ENCODE results near the gene CALCB. TPM values are rescaled to one million over a fixed set of nuclear protein-coding genes. Genes with fewer than 3 reads are reported as not detected.

Gene CALCB
- total RNA-seq, 1 donor from 2014 or later: 0.58 TPM

GRCh38 chr11:15117751-15118150, 44.4 kb downstream of the CALCB start:
- no peaks in the 10 kb centered on the region for H3K36me3 Mint-ChIP-seq (ENCODE audit: low read depth)
- no peak overlapping the region for H3K4me3 Mint-ChIP-seq
- intact Hi-C loops (cut with micrococcal nuclease): loop anchor here (1.0 to 10.0 kb wide), 3 partner anchors 16 to 1793 kb away; no protein-coding TSS in a partner anchor
- H3K27me3 Mint-ChIP-seq: peaks cover 34% of the 10 kb centered on the region
- peak overlapping the region; percentile 63 for H3K27ac Mint-ChIP-seq
- H3K4me1 Mint-ChIP-seq: peaks cover 41% of the 10 kb centered on the region
- peaks cover 17% of the 10 kb centered on the region for H3K9me3 Mint-ChIP-seq
- DNase-seq: no peak

- Mint-ChIP-seq H3K36me3 (ENCODE audit: low read depth) (no peaks in the 10 kb centered on the region), H3K4me3 (no peak overlapping the region), H3K27me3 (peaks cover 35% of the 10 kb centered on the region), H3K9me3 (peaks cover 18% of the 10 kb centered on the region), H3K4me1 (peaks cover 36% of the 10 kb centered on the region), H3K27ac (peak overlapping the region; percentile 81)
- DNase-seq: peak; percentile 81
- intact Hi-C loops (cut with micrococcal nuclease): loop anchor here (1.0 to 10.0 kb wide), 3 partner anchors 17 to 1794 kb away; no protein-coding TSS in a partner anchor
These were observed 45.0 kb downstream of the CALCB start for GRCh38 chr11:15118431-15118830.

DNA sequence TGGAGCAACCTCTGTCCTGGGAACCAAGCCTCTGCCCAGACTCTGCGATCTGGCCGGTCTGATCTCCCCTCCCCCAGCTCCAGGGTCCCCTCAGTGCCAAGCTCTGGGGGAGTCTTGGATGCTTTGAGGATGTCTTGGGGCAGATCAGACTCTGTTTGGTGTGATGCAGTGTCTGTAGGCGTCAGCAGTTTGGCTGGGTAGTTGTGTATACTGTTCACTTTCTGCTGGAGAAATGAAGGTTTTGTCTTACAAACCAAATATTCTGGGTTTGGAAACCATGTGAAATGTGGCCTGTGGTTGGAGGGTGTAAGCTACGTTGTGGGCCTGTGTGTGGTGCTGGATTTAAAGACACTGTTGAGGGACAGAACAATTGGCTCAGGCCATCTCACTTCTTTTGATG, 46.0 kb downstream of the CALCB start:
- Mint-ChIP-seq H3K27ac (peak overlapping the region; percentile 81), H3K4me3 (no peak overlapping the region), H3K36me3 (ENCODE audit: low read depth) (no peaks in the 10 kb centered on the region), H3K9me3 (peaks cover 18% of the 10 kb centered on the region), H3K4me1 (peaks cover 29% of the 10 kb centered on the region), H3K27me3 (peaks cover 28% of the 10 kb centered on the region)
- DNase-seq: no peak
- intact Hi-C loops (cut with micrococcal nuclease): loop anchor here (5.0 to 10.0 kb wide), 2 partner anchors 38 to 1795 kb away; no protein-coding TSS in a partner anchor

DNA sequence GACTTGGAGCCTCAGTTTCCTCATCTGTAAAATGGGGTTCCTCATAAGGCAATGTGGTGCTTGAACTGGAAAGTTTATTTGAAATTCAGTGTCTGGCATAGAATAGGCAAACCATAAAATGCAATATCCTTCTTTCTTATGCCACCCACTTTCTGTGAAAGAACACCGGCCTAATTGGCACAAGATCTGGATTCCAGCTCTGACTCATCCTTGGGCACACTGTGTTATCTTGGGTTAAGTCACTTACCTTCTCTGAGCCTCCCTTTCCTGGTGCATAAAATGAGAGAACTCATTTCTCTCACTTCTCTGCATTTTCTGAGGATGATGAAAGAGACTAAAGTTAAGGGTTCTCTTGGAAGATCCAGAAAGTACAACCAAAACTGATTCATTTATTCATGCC, 46.4 kb downstream of the CALCB start:
- DNase-seq: no peak
- intact Hi-C loops (cut with micrococcal nuclease): loop anchor here (5.0 to 10.0 kb wide), 2 partner anchors 37 to 1795 kb away; no protein-coding TSS in a partner anchor
- Mint-ChIP-seq H3K27me3 (peaks cover 32% of the 10 kb centered on the region), H3K27ac (peak overlapping the region; percentile 81), H3K4me3 (no peak overlapping the region), H3K36me3 (ENCODE audit: low read depth) (no peaks in the 10 kb centered on the region), H3K4me1 (peaks cover 29% of the 10 kb centered on the region), H3K9me3 (peaks cover 18% of the 10 kb centered on the region)

DNA sequence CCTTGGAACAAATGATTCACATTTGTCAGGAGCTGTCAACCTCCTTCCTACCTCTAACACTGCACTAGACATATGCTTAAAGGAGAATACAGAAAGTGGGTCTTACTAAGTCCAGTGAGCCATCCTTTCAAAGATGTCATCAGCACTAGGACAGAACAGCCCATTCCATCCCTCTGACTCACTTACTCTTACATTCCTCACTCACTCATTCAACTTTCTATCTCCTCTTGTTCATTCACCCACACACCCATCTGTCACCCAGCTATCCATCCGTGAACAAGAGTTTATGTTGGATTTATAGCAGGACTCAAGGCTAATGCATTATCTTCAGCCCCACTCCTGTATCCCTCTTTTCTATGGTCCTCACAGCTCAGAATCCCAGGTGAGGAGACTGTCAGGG, 50.5 kb downstream of the CALCB start:
- intact Hi-C loops (cut with micrococcal nuclease): no loop called here
- Mint-ChIP-seq H3K27me3 (peaks cover 33% of the 10 kb centered on the region), H3K36me3 (ENCODE audit: low read depth) (no peaks in the 10 kb centered on the region), H3K27ac (no peak overlapping the region), H3K4me3 (no peak overlapping the region), H3K4me1 (peaks cover 12% of the 10 kb centered on the region), H3K9me3 (peaks cover 9% of the 10 kb centered on the region)
- no peak for DNase-seq

DNA sequence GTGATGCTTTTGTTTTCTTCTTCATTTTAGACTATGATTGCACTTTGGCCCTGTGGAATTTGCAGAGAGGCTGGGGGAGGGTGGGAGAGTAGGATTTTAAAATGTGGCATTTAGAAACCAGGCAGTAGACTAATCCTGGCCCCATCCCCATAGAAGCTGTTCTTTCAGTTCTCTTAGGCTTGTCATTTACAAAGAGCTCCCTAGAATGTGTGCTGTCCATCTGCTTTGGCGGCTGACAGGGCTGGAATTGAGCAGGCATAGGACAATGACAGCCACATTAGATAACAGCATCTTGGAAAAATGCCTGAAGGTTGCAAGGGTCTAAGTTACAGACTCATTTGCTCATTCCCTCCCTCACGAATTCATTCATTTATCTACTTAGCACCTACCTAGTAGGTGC, 51.1 kb downstream of the CALCB start:
- intact Hi-C loops (cut with micrococcal nuclease): no loop called here
- Mint-ChIP-seq H3K27me3 (peaks cover 37% of the 10 kb centered on the region), H3K36me3 (ENCODE audit: low read depth) (no peaks in the 10 kb centered on the region), H3K4me3 (no peak overlapping the region), H3K4me1 (peaks cover 7% of the 10 kb centered on the region), H3K27ac (no peak overlapping the region), H3K9me3 (peaks cover 9% of the 10 kb centered on the region)
- DNase-seq: no peak

DNA sequence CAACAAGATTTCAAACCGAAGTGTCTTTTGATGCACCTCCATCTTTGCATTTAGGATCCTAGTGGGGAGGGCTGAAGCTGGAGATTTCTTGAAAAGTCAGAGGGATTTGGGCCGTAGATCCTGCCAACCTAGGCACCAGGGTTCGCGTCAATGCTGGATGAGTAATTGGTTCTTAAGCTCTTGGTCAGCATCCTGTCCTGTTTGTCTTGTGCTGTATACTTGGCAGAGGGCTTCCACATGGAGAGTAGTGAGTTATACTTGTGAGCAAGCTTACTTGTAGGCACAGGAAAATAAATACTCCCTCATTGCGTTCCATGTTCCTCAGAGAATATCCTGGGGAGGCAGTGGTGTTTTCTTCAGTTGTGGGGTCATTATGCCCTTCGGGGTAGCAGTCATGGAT, 53.9 kb downstream of the CALCB start:
- intact Hi-C loops (cut with micrococcal nuclease): no loop called here
- no peak for DNase-seq
- Mint-ChIP-seq H3K4me1 (no peaks in the 10 kb centered on the region), H3K4me3 (no peak overlapping the region), H3K36me3 (ENCODE audit: low read depth) (no peaks in the 10 kb centered on the region), H3K27ac (no peak overlapping the region), H3K27me3 (peaks cover 45% of the 10 kb centered on the region), H3K9me3 (peaks cover 5% of the 10 kb centered on the region)

Other genes with a start within 250 kb of the CALCB start
- 13.1 and 13.7 TPM in 2 replicates for gene CYP2R1, start 181.4 kb upstream of the CALCB start, total RNA-seq
- gene CALCA, start 101.2 kb upstream of the CALCB start, total RNA-seq: not detected in 2 replicates
- 0.09 TPM in 1 of 2 replicates, not detected in the other for gene INSC, start 41.3 kb downstream of the CALCB start, total RNA-seq

Data from activated CD4-positive, alpha-beta T cell treated with anti-CD3 and anti-CD28 coated beads, Interleukin-2, amount 10 ng/mL, durations not matched to agents 24 days and 14 days (primary cell).